Measurements from ENCODE around the gene DGKB.

DNA sequence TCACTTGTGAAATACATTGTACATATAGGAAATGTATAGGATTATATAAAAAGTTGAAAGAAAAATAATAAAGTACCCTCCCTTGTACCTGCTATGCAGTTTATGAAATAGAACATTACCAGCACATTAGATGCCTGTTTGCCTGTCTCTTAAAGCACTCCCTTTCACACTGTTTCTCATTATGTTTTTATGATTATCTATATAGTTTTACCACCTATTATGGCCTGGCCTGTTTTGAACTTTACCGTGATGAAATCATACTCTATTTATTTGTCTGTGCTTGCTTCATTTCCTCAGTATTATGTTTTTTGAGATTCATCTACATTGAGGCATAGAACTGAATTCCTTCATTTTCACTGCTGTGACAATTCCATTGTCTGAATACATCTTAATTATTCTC lies 41.1 kb downstream of the DGKB start:
- TF ChIP-seq POLR2A (IDR thresholded peaks at IDR 0.05) = no peak
- TF ChIP-seq, protein P1, sequence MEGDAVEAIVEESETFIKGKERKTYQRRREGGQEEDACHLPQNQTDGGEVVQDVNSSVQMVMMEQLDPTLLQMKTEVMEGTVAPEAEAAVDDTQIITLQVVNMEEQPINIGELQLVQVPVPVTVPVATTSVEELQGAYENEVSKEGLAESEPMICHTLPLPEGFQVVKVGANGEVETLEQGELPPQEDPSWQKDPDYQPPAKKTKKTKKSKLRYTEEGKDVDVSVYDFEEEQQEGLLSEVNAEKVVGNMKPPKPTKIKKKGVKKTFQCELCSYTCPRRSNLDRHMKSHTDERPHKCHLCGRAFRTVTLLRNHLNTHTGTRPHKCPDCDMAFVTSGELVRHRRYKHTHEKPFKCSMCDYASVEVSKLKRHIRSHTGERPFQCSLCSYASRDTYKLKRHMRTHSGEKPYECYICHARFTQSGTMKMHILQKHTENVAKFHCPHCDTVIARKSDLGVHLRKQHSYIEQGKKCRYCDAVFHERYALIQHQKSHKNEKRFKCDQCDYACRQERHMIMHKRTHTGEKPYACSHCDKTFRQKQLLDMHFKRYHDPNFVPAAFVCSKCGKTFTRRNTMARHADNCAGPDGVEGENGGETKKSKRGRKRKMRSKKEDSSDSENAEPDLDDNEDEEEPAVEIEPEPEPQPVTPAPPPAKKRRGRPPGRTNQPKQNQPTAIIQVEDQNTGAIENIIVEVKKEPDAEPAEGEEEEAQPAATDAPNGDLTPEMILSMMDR (IDR thresholded peaks at IDR 0.05) = no peak
